K562 (cell line): ENCODE data around the gene FARSB. TPM values are rescaled to one million over a fixed set of nuclear protein-coding genes. Genes with fewer than 3 reads are reported as not detected.

Source experiments
- ATAC-seq: fragments of 200-7000 bp; cut with Tn5 transposase; 3 replicates; pipeline ENCODE4 v1.9.1; 2020; ENCODE audit warnings: moderate library complexity
- BruUV-seq: library from RNA; stranded (reverse); fragments of 400-500 nt; replicated peaks from 2 replicates; lab custom pipeline; 2021; lab: Mats Ljungman, UMichigan
- CTCF ChIA-PET: fragments of 300-600 bp; formaldehyde crosslinking; extraction: SDS; loops from one replicate; lab custom pipeline; 2021; ENCODE audit warnings: low intra/inter-chr PET ratio; lab: Yijun Ruan, JAX
- POLR2A ChIA-PET: fragments of 300-600, 350-650 bp; sonication (Branson Sonifier 250); formaldehyde crosslinking; extraction: SDS; loops from one replicate; lab custom pipeline; 2021; ENCODE audit warnings: antibody characterized with exemption, inconsistent platforms; lab: Yijun Ruan, JAX
- DNase-seq, 4 experiments: peaks; one replicate each; pipeline versions ENCODE4 v3.0.0 to v3.0.0-alpha.2; 2011 to 2018; ENCODE audit warnings: low spot score in 3 of 4, mixed read lengths in 3 of 4; ENCODE audit errors: extremely low read depth in 1 of 4
- FAIRE-seq: peaks from 2 replicates; lab custom pipeline; 2011; peaks lifted over from hg19 to GRCh38; lab: Jason Lieb, UNC
- H2AFZ ChIP-seq: 2 replicates; pipeline ENCODE4 v1.6.0; 2011; ENCODE audit warnings: low read depth, low read length, control low read depth, inconsistent platforms
- H3K27ac ChIP-seq: fragments of 200-600 bp; 3 replicates; pipeline ENCODE4 v1.8.0; 2011; ENCODE audit warnings: low read depth, mild to moderate bottlenecking, control low read depth, inconsistent platforms, low read length, moderate library complexity, mixed read lengths; ENCODE audit errors: extremely low read depth
- H3K27me3 ChIP-seq, 2 experiments: fragments of 300-600 bp in 1 of 2; 2 replicates in 1 of 2; 3 replicates in 1 of 2; pipeline versions ENCODE4 v1.6.0 to v1.8.0; 2011; ENCODE audit warnings: inconsistent platforms in 2 of 2, low read length in 2 of 2, mild to moderate bottlenecking in 1 of 2, mixed read lengths in 1 of 2, moderate library complexity in 1 of 2; ENCODE audit not compliant: control insufficient read depth in 2 of 2, insufficient read depth in 2 of 2
- H3K36me3 ChIP-seq: fragments of 300-600 bp; 3 replicates; pipeline ENCODE4 v1.8.0; 2011; ENCODE audit warnings: mild to moderate bottlenecking, low read length, inconsistent platforms; ENCODE audit not compliant: control insufficient read depth, insufficient read depth
- H3K4me1 ChIP-seq, 2 experiments: fragments of 200-600 bp in 1 of 2; replicated peaks in 1 of 2; 2 replicates in 1 of 2; 3 replicates in 1 of 2; pipeline versions ENCODE4 v1.5.1 to v1.8.0; 2011; ENCODE audit warnings: inconsistent platforms in 2 of 2, low read length in 2 of 2, mild to moderate bottlenecking in 1 of 2, mixed read lengths in 1 of 2, moderate library complexity in 1 of 2; ENCODE audit not compliant: control insufficient read depth in 2 of 2, insufficient read depth in 2 of 2
- H3K4me2 ChIP-seq: 2 replicates; pipeline ENCODE4 v1.6.1; 2011; ENCODE audit warnings: low read length, control low read depth, inconsistent platforms, mixed read lengths; ENCODE audit not compliant: insufficient read depth
- H3K4me3 ChIP-seq: fragments of 200-600 bp; sonication (generic), shearing (Covaris generic); 2 replicates; pipeline ENCODE4 v1.5.1; 2016; ENCODE audit warnings: control low read depth, inconsistent platforms
- H3K79me2 ChIP-seq: fragments of 200-600 bp; 3 replicates; pipeline ENCODE4 v1.8.0; 2011; ENCODE audit warnings: low read length, inconsistent platforms; ENCODE audit not compliant: control insufficient read depth, insufficient read depth
- H3K9ac ChIP-seq, 2 experiments: 2 replicates each; pipeline versions ENCODE4 v1.6.0 to v1.6.1; 2011; ENCODE audit warnings: low read depth in 2 of 2, low read length in 2 of 2, control low read depth in 1 of 2, inconsistent platforms in 1 of 2, mild to moderate bottlenecking in 1 of 2, mixed read lengths in 1 of 2; ENCODE audit not compliant: insufficient read depth in 1 of 2
- H3K9me1 ChIP-seq: one replicate; pipeline ENCODE4 v1.6.0; 2011; ENCODE audit warnings: inconsistent platforms, mild to moderate bottlenecking, low read length, moderate library complexity; ENCODE audit not compliant: control insufficient read depth, insufficient read depth
- H3K9me3 ChIP-seq: replicated peaks from 2 replicates; pipeline ENCODE4 v1.5.1; 2011; ENCODE audit warnings: low read depth, low read length, inconsistent platforms; ENCODE audit not compliant: control insufficient read depth, insufficient read depth
- H4K20me1 ChIP-seq: replicated peaks from 2 replicates; pipeline ENCODE4 v1.6.1; 2011; ENCODE audit warnings: low read length, inconsistent platforms, mixed read lengths; ENCODE audit not compliant: control insufficient read depth, insufficient read depth
- BCL6 ChIP-seq: fragments of 250-450 bp; sonication (Bioruptor Pico); IDR thresholded peaks from 2 replicates; pipeline ENCODE4 v1.4.0; 2020
- FOXA3 ChIP-seq, 2 experiments: fragments of 450-650 bp in 1 of 2; sonication (generic) in 1 of 2; formaldehyde crosslinking; IDR thresholded peaks in 1 of 2; conservative IDR thresholded peaks in 1 of 2; 2 replicates each; pipeline versions ENCODE4 v1.4.0 to v1.8.0; 2020 to 2022; ENCODE audit warnings: mild to moderate bottlenecking in 2 of 2, missing genetic modification reagents in 1 of 2
- GTF3C2 ChIP-seq: IDR thresholded peaks from 3 replicates; pipeline ENCODE4 v1.6.1; 2011; ENCODE audit warnings: borderline replicate concordance, mild to moderate bottlenecking, moderate library complexity; ENCODE audit not compliant: insufficient read length; ENCODE audit errors: extremely low read depth
- MEF2D ChIP-seq: conservative IDR thresholded peaks from 2 replicates; pipeline ENCODE4 v1.6.1; 2016; ENCODE audit warnings: low read depth, missing genetic modification characterization, missing compliant biosample characterization
- MTF1 ChIP-seq: fragments of 250-450 bp; sonication (Bioruptor Pico); IDR thresholded peaks from 2 replicates; pipeline ENCODE4 v1.9.0; 2021; ENCODE audit warnings: moderate library complexity, mild to moderate bottlenecking, inconsistent platforms, borderline replicate concordance
- RAD21 ChIP-seq, 2 experiments: fragments of 250-450 bp in 1 of 2; fragments of 450-650 bp in 1 of 2; sonication (Bioruptor Pico) in 1 of 2; formaldehyde crosslinking in 1 of 2; IDR thresholded peaks in 1 of 2; conservative IDR thresholded peaks in 1 of 2; 2 replicates each; pipeline versions ENCODE4 v1.4.0 to v1.8.0; 2020 to 2022; ENCODE audit warnings: mild to moderate bottlenecking in 2 of 2, moderate library complexity in 1 of 2
- ZNF232 ChIP-seq: sonication (generic); formaldehyde crosslinking; IDR thresholded peaks from 2 replicates; pipeline ENCODE4 v1.8.0; 2022; ENCODE audit warnings: mild to moderate bottlenecking, missing genetic modification reagents
- ZNF41 ChIP-seq: fragments of 250-450 bp; sonication (Bioruptor Pico); conservative IDR thresholded peaks from 2 replicates; pipeline ENCODE4 v1.4.0; 2020; ENCODE audit warnings: mild to moderate bottlenecking
- ZNF707 ChIP-seq: fragments of 250-450 bp; sonication (Bioruptor Pico); conservative IDR thresholded peaks from 2 replicates; pipeline ENCODE4 v1.8.0; 2022; ENCODE audit warnings: inconsistent platforms, mild to moderate bottlenecking, moderate library complexity
- WGBS: fragments of 100-300 bp; shearing (Covaris generic); methylation state at CpG from one replicate; pipeline ENCODE4 v1.1.6; 2016; ENCODE audit warnings: low coverage, mixed read lengths; ENCODE audit not compliant: insufficient coverage; ENCODE audit errors: missing lambda C conversion rate; 5-methylcytosine and 5-hydroxymethylcytosine counted together
- in situ Hi-C: fragments of 300-500 bp; cut with MboI; formaldehyde crosslinking; loops from 4 replicates; pipeline ENCODE4 v1.15.0; 2018; ENCODE audit warnings: inconsistent platforms, mixed read lengths
- intact Hi-C: fragments of 100-400 bp; cut with micrococcal nuclease; formaldehyde crosslinking; loops from 2 replicates; pipeline ENCODE4 v1.14.2; 2022
- polyA plus RNA-seq, 8 experiments: library from polyadenylated mRNA; depleted of rRNA in 4 of 8; stranded (reverse) in 5 of 8; unstranded in 3 of 8; fragments of >200 nt; fragmentation: Nextera tagmentation in 2 of 8; fragmentation: Illumina TruSeq in 1 of 8; extraction: Ambion mirVana in 2 of 8; extraction: Trizol in 1 of 8; gene quantifications; 2 replicates each; pipeline versions ENCODE4 v1.2.1 to v1.2.3, GENCODE V29; 2011 to 2014; ENCODE audit warnings: inconsistent platforms in 1 of 8, missing spikeins in 1 of 8
- total RNA-seq, 7 experiments: library from RNA; depleted of rRNA in 6 of 7; stranded (reverse); fragments of >200 nt in 6 of 7; fragmentation: Illumina TruSeq in 2 of 7; extraction: Trizol in 2 of 7; gene quantifications; 2 replicates each; pipeline versions ENCODE4 v1.2.1 to v1.2.3, GENCODE V29; 2011 to 2021; ENCODE audit warnings: low replicate concordance in 1 of 7

Gene FARSB
- total and polyA plus RNA-seq, 9 of the 15 experiments (the other 6 are each of a cell fraction or from before 2014, with no cell fraction given) = 26.6 to 171 (median 55.7) TPM

- Histone ChIP-seq H3K4me2 (no peak overlapping the region), H3K9me1 (no peaks in the 10 kb centered on the region), H3K9me3 (no peaks in the 10 kb centered on the region), H3K79me2 (no peaks in the 10 kb centered on the region), H3K36me3 (peaks cover 75% of the 10 kb centered on the region), H3K4me1 (no peaks in the 10 kb centered on the region; a peak in 1 of 5 replicates), H4K20me1 (no peaks in the 10 kb centered on the region), H3K27me3 (no peaks in the 10 kb centered on the region), H3K9ac (no peak overlapping the region), H3K4me3 (no peak overlapping the region), H3K27ac (no peak overlapping the region), H2AFZ (no peak overlapping the region)
- BruUV-seq = no TSS peak
- ATAC-seq (no peak), DNase-seq (no peak), FAIRE-seq (no peak)
- 94% methylated on average over 2 of the region's 2 CpGs for WGBS
- ChIA-PET POLR2A (interaction anchor here (1.1 kb wide), 1 partner anchor 21 kb away, joined by 3 read pairs; no protein-coding TSS in a partner anchor), CTCF (no interaction called here)
- in situ Hi-C loops = no loop called here
- intact Hi-C loops = no loop called here
- TF ChIP-seq ZNF41 (CRISPR knock-in tag) = no peak
- TF ChIP-seq RAD21 (CRISPR knock-in tag; conservative IDR thresholded peaks at IDR 0.05 in 1 of 2, IDR thresholded peaks at IDR 0.05 in 1 of 2) = no peak
- no peak for TF ChIP-seq FOXA3 (CRISPR knock-in tag; conservative IDR thresholded peaks at IDR 0.05 in 1 of 2, IDR thresholded peaks at IDR 0.05 in 1 of 2)
- TF ChIP-seq MTF1 = no peak
- no peak for TF ChIP-seq GTF3C2
- TF ChIP-seq ZNF232 = no peak
- no peak for TF ChIP-seq ZNF707 (CRISPR knock-in tag)
- TF ChIP-seq BCL6 (CRISPR knock-in tag) = no peak
- no peak for TF ChIP-seq MEF2D
These were observed 40.6 kb downstream of the FARSB start for GRCh38 chr2:222615320-222615719.
